HepG2 (cell line): ENCODE results near the gene CLDN20. TPM values are rescaled to one million over a fixed set of nuclear protein-coding genes. Genes with fewer than 3 reads are reported as not detected.

ENCODE experiments used
- ATAC-seq: fragments of 200-7000 bp; cut with Tn5 transposase; 3 replicates; pipeline ENCODE4 v1.9.1; 2020; ENCODE audit warnings: mild to moderate bottlenecking, moderate library complexity
- BruUV-seq: library from RNA; stranded (reverse); fragments of 400-500 nt; replicated peaks from 2 replicates; lab custom pipeline; 2021; lab: Mats Ljungman, UMichigan
- CTCF ChIA-PET: fragments of 300-600 bp; formaldehyde crosslinking; extraction: SDS; loops from one replicate; lab custom pipeline; 2021; ENCODE audit warnings: low total read pairs, inconsistent platforms, low intra/inter-chr PET ratio; lab: Yijun Ruan, JAX
- POLR2A ChIA-PET: fragments of 350-600 bp; sonication (Branson Sonifier 250); formaldehyde crosslinking; loops from one replicate; lab custom pipeline; 2020; ENCODE audit warnings: antibody characterized with exemption, inconsistent platforms; lab: Yijun Ruan, JAX
- DNase-seq: peaks from one replicate; pipeline ENCODE4 v3.0.0-alpha.2; 2015; ENCODE audit warnings: low spot score
- FAIRE-seq: peaks from 3 replicates; lab custom pipeline; 2011; peaks lifted over from hg19 to GRCh38; lab: Jason Lieb, UNC
- H2AFZ ChIP-seq: one replicate; pipeline ENCODE4 v1.6.1; 2011; ENCODE audit warnings: low read length, inconsistent platforms
- H3K27ac ChIP-seq: fragments of 300-600 bp; 3 replicates; pipeline ENCODE4 v1.8.0; 2011; ENCODE audit warnings: mixed run types, mild to moderate bottlenecking, mixed read lengths, low read length, inconsistent platforms; ENCODE audit not compliant: insufficient read depth; ENCODE audit errors: extremely low read length
- H3K27me3 ChIP-seq, 2 experiments: fragments of 200-600 bp in 1 of 2; 2 replicates in 1 of 2; 3 replicates in 1 of 2; pipeline versions ENCODE4 v1.6.0 to v1.8.0; 2011; ENCODE audit warnings: low read length in 2 of 2, mild to moderate bottlenecking in 2 of 2, moderate library complexity in 2 of 2, inconsistent platforms in 1 of 2; ENCODE audit not compliant: insufficient read depth in 2 of 2, control insufficient read depth in 1 of 2
- H3K36me3 ChIP-seq, 2 experiments: fragments of 200-600 bp in 1 of 2; replicated peaks in 1 of 2; 2 replicates in 1 of 2; 3 replicates in 1 of 2; pipeline versions ENCODE4 v1.5.1 to v1.8.0; 2011; ENCODE audit warnings: low read length in 2 of 2, inconsistent platforms in 1 of 2; ENCODE audit not compliant: insufficient read depth in 2 of 2, control insufficient read depth in 1 of 2
- H3K4me1 ChIP-seq: 2 replicates; pipeline ENCODE4 v1.5.1; 2012; ENCODE audit warnings: low read length, inconsistent platforms; ENCODE audit not compliant: insufficient read depth
- H3K4me2 ChIP-seq: 2 replicates; pipeline ENCODE4 v1.6.0; 2011; ENCODE audit warnings: low read depth, low read length, inconsistent platforms
- H3K4me3 ChIP-seq, 3 experiments: fragments of 200-600 bp in 1 of 3; sonication (generic), shearing (Covaris generic) in 1 of 3; replicated peaks in 1 of 3; 2 replicates each; pipeline ENCODE4 v1.5.1; 2011 to 2016; ENCODE audit warnings: low read length in 3 of 3, inconsistent platforms in 2 of 3, low read depth in 2 of 3, mild to moderate bottlenecking in 2 of 3, control low read depth in 1 of 3, mixed read lengths in 1 of 3; ENCODE audit not compliant: insufficient read depth in 1 of 3
- H3K79me2 ChIP-seq: one replicate; pipeline ENCODE4 v1.6.1; 2011; ENCODE audit warnings: low read length, inconsistent platforms; ENCODE audit not compliant: insufficient read depth
- H3K9ac ChIP-seq: 2 replicates; pipeline ENCODE4 v1.6.0; 2011; ENCODE audit warnings: mild to moderate bottlenecking, low read depth, low read length, inconsistent platforms; ENCODE audit not compliant: insufficient read depth
- H3K9me3 ChIP-seq: 2 replicates; pipeline ENCODE4 v1.5.1; 2012; ENCODE audit warnings: mild to moderate bottlenecking, low read length
- H4K20me1 ChIP-seq: 2 replicates; pipeline ENCODE4 v1.6.0; 2011; ENCODE audit warnings: inconsistent platforms, mild to moderate bottlenecking, low read length, moderate library complexity; ENCODE audit not compliant: insufficient read depth
- ARID2 ChIP-seq: sonication (generic); formaldehyde crosslinking; IDR thresholded peaks from 2 replicates; pipeline ENCODE4 v1.8.1; 2022; ENCODE audit warnings: mild to moderate bottlenecking, missing genetic modification reagents, borderline replicate concordance
- ETV5 ChIP-seq: IDR thresholded peaks from 2 replicates; pipeline ENCODE4 v1.6.1; 2018; ENCODE audit warnings: missing biosample characterization, missing genetic modification reagents, inconsistent platforms, borderline replicate concordance
- KLF16 ChIP-seq, 2 experiments: sonication (generic) in 1 of 2; formaldehyde crosslinking in 1 of 2; IDR thresholded peaks; 2 replicates each; pipeline versions ENCODE4 v1.6.1 to v1.8.0; 2016 to 2023; ENCODE audit warnings: missing genetic modification reagents in 2 of 2, missing compliant biosample characterization in 1 of 2
- TEAD3 ChIP-seq: optimal IDR thresholded peaks from 2 replicates; pipeline ENCODE3; 2016; ENCODE audit warnings: borderline replicate concordance
- TMF1 ChIP-seq: sonication (generic); formaldehyde crosslinking; IDR thresholded peaks from 2 replicates; pipeline ENCODE4 v1.8.1; 2022; ENCODE audit warnings: low read depth, missing genetic modification reagents
- WIZ ChIP-seq: sonication (generic); formaldehyde crosslinking; IDR thresholded peaks from 2 replicates; pipeline ENCODE4 v1.5.1; 2020; ENCODE audit warnings: mild to moderate bottlenecking, missing genetic modification reagents
- ZFX ChIP-seq: sonication (generic); formaldehyde crosslinking; IDR thresholded peaks from 2 replicates; pipeline ENCODE4 v1.4.0; 2020; ENCODE audit warnings: mild to moderate bottlenecking, low read depth, missing genetic modification reagents, moderate library complexity
- ZNF121 ChIP-seq: sonication (generic); formaldehyde crosslinking; IDR thresholded peaks from 2 replicates; pipeline ENCODE4 v1.5.0; 2020; ENCODE audit warnings: mild to moderate bottlenecking, missing genetic modification reagents
- ZNF17 ChIP-seq: sonication (generic); formaldehyde crosslinking; IDR thresholded peaks from 2 replicates; pipeline ENCODE4 v1.5.0; 2020; ENCODE audit warnings: mild to moderate bottlenecking, missing genetic modification reagents
- ZNF549 ChIP-seq: sonication (generic); formaldehyde crosslinking; IDR thresholded peaks from 2 replicates; pipeline ENCODE4 v1.5.0; 2020; ENCODE audit warnings: missing genetic modification reagents
- ZNF747 ChIP-seq: sonication (generic); formaldehyde crosslinking; IDR thresholded peaks from 2 replicates; pipeline ENCODE4 v1.8.1; 2023; ENCODE audit warnings: missing genetic modification reagents, mild to moderate bottlenecking, borderline replicate concordance
- ZNF761 ChIP-seq: sonication (generic); formaldehyde crosslinking; conservative IDR thresholded peaks from 2 replicates; pipeline ENCODE4 v1.4.0; 2020; ENCODE audit warnings: mild to moderate bottlenecking, missing genetic modification reagents
- ZNF775 ChIP-seq: sonication (generic); formaldehyde crosslinking; IDR thresholded peaks from 2 replicates; pipeline ENCODE4 v1.4.0; 2020; ENCODE audit warnings: missing genetic modification reagents, mild to moderate bottlenecking, moderate library complexity, borderline replicate concordance
- WGBS: methylation state at CpG from one replicate; pipeline ENCODE4 v1.1.6; 2017; ENCODE audit warnings: low lambda C conversion rate; 5-methylcytosine and 5-hydroxymethylcytosine counted together
- in situ Hi-C: cut with HindIII; loops from 2 replicates; pipeline ENCODE4 v1.10.0; 2017; ENCODE audit warnings: low pct_unique_long_range_greater_than_20kb; ENCODE audit not compliant: extremely low pct_ligation_motif_present
- intact Hi-C: fragments of 100-400 bp; cut with micrococcal nuclease; formaldehyde crosslinking; loops from one replicate; pipeline ENCODE4 v1.10.0; 2022; ENCODE audit not compliant: unreplicated experiment
- polyA plus RNA-seq, 8 experiments: library from polyadenylated mRNA; depleted of rRNA in 3 of 8; stranded (reverse) in 7 of 8; unstranded in 1 of 8; fragments of >200 nt; fragmentation: Illumina TruSeq in 4 of 8; extraction: Trizol in 4 of 8; gene quantifications; 2 replicates each; pipeline versions ENCODE4 v1.2.1 to v1.2.3, GENCODE V29; 2011 to 2016; ENCODE audit warnings: low read depth in 4 of 8, missing spikeins in 1 of 8, mixed read lengths in 1 of 8; ENCODE audit not compliant: insufficient read depth in 1 of 8
- total RNA-seq, 5 experiments: library from RNA; depleted of rRNA; stranded (reverse); fragments of >200 nt; fragmentation: Illumina TruSeq; extraction: Trizol; gene quantifications; 2 replicates each; pipeline ENCODE4 v1.2.3, GENCODE V29; 2016; ENCODE audit warnings: low read depth in 1 of 5
- TF ChIP-seq, protein P1 (sequence below): sonication (generic); formaldehyde crosslinking; IDR thresholded peaks from 2 replicates; pipeline ENCODE4 v1.5.0; 2020; ENCODE audit warnings: mild to moderate bottlenecking, missing genetic modification reagents
- TF ChIP-seq, protein P2 (sequence below): sonication (generic); formaldehyde crosslinking; IDR thresholded peaks from 2 replicates; pipeline ENCODE4 v1.5.0; 2020; ENCODE audit warnings: missing genetic modification reagents, mild to moderate bottlenecking, borderline replicate concordance
- TF ChIP-seq, protein P3 (sequence below): sonication (generic); formaldehyde crosslinking; IDR thresholded peaks from 2 replicates; pipeline ENCODE4 v1.5.1; 2020; ENCODE audit warnings: mild to moderate bottlenecking, missing genetic modification reagents, moderate library complexity
- TF ChIP-seq, protein P4 (sequence below): sonication (generic); formaldehyde crosslinking; IDR thresholded peaks from 2 replicates; pipeline ENCODE4 v1.4.0; 2020; ENCODE audit warnings: missing genetic modification reagents

CLDN20 gene
- total and polyA plus RNA-seq, 2 of the 13 experiments (the other 11 are each of a cell fraction or from before 2014, with no cell fraction given), result not detected

DNA sequence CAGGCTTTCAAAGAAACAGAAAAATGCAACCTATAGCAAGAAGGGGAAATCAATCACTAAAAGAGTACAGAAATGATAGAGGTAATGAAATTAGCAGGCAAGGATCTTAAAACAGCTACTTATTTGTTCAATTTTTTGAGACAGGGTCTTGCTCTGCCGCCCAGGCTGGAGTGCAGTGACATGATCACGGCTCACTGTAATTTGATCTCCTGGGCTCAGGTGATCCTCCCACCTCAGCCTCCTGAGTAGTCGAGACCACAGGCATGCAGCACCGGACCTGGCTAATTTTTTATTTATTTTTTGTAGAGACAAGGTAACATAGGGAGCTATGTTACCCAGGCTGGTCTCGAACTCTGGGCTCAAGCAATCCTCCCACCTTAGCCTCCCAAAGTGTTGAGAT lies 28.9 kb downstream of the CLDN20 start:
- H2AFZ ChIP-seq, result no peak overlapping the region
- no TSS peak for BruUV-seq
- FAIRE-seq, result no peak
- H3K4me2 ChIP-seq, result no peak overlapping the region
- peaks cover 15% of the 10 kb centered on the region for H3K79me2 ChIP-seq
- ChIA-PET POLR2A (no interaction called here), CTCF (no interaction called here)
- in situ Hi-C loops (no loop called here), intact Hi-C loops (loop anchor here (2.0 kb wide), 1 partner anchor 418 kb away; no protein-coding TSS in a partner anchor)
- ATAC-seq, result no peak
- H3K4me3 ChIP-seq, result no peak overlapping the region
- no peaks in the 10 kb centered on the region for H4K20me1 ChIP-seq
- no peaks in the 10 kb centered on the region for H3K4me1 ChIP-seq
- no peak for DNase-seq
- H3K27me3 ChIP-seq, result no peaks in the 10 kb centered on the region
- H3K9ac ChIP-seq, result no peak overlapping the region
- H3K9me3 ChIP-seq, result no peaks in the 10 kb centered on the region
- no peak overlapping the region for H3K27ac ChIP-seq
- 93% methylated on average over 5 of the region's 5 CpGs for WGBS
- H3K36me3 ChIP-seq, result peaks cover 32 to 87% of the 10 kb centered on the region in 2 experiments
- TF ChIP-seq, protein P1, sequence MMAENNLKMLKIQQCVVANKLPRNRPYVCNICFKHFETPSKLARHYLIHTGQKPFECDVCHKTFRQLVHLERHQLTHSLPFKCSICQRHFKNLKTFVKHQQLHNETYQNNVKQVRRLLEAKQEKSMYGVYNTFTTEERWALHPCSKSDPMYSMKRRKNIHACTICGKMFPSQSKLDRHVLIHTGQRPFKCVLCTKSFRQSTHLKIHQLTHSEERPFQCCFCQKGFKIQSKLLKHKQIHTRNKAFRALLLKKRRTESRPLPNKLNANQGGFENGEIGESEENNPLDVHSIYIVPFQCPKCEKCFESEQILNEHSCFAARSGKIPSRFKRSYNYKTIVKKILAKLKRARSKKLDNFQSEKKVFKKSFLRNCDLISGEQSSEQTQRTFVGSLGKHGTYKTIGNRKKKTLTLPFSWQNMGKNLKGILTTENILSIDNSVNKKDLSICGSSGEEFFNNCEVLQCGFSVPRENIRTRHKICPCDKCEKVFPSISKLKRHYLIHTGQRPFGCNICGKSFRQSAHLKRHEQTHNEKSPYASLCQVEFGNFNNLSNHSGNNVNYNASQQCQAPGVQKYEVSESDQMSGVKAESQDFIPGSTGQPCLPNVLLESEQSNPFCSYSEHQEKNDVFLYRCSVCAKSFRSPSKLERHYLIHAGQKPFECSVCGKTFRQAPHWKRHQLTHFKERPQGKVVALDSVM (CRISPR knock-in tag), result peak; percentile 35; the same call in 1 of the 2 replicates
- TF ChIP-seq KLF16 (CRISPR knock-in tag; IDR thresholded peaks at IDR 0.05), result no peak
- no peak for TF ChIP-seq ZNF747 (CRISPR knock-in tag)
- TF ChIP-seq, protein P2, sequence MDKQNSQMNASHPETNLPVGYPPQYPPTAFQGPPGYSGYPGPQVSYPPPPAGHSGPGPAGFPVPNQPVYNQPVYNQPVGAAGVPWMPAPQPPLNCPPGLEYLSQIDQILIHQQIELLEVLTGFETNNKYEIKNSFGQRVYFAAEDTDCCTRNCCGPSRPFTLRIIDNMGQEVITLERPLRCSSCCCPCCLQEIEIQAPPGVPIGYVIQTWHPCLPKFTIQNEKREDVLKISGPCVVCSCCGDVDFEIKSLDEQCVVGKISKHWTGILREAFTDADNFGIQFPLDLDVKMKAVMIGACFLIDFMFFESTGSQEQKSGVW (CRISPR knock-in tag), result no peak
- TF ChIP-seq TMF1 (CRISPR knock-in tag), result no peak
- TF ChIP-seq ZNF775 (CRISPR knock-in tag), result no peak
- TF ChIP-seq ZNF549, result no peak
- TF ChIP-seq, protein P3, sequence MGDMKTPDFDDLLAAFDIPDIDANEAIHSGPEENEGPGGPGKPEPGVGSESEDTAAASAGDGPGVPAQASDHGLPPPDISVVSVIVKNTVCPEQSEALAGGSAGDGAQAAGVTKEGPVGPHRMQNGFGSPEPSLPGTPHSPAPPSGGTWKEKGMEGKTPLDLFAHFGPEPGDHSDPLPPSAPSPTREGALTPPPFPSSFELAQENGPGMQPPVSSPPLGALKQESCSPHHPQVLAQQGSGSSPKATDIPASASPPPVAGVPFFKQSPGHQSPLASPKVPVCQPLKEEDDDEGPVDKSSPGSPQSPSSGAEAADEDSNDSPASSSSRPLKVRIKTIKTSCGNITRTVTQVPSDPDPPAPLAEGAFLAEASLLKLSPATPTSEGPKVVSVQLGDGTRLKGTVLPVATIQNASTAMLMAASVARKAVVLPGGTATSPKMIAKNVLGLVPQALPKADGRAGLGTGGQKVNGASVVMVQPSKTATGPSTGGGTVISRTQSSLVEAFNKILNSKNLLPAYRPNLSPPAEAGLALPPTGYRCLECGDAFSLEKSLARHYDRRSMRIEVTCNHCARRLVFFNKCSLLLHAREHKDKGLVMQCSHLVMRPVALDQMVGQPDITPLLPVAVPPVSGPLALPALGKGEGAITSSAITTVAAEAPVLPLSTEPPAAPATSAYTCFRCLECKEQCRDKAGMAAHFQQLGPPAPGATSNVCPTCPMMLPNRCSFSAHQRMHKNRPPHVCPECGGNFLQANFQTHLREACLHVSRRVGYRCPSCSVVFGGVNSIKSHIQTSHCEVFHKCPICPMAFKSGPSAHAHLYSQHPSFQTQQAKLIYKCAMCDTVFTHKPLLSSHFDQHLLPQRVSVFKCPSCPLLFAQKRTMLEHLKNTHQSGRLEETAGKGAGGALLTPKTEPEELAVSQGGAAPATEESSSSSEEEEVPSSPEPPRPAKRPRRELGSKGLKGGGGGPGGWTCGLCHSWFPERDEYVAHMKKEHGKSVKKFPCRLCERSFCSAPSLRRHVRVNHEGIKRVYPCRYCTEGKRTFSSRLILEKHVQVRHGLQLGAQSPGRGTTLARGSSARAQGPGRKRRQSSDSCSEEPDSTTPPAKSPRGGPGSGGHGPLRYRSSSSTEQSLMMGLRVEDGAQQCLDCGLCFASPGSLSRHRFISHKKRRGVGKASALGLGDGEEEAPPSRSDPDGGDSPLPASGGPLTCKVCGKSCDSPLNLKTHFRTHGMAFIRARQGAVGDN (CRISPR knock-in tag), result no peak
- TF ChIP-seq WIZ (CRISPR knock-in tag), result no peak
- TF ChIP-seq TEAD3 (CRISPR knock-in tag), result no peak
- TF ChIP-seq, protein P4, sequence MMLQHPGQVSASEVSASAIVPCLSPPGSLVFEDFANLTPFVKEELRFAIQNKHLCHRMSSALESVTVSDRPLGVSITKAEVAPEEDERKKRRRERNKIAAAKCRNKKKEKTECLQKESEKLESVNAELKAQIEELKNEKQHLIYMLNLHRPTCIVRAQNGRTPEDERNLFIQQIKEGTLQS (CRISPR knock-in tag), result no peak
- TF ChIP-seq ZNF761 (CRISPR knock-in tag), result no peak
- TF ChIP-seq ZFX, result no peak
- TF ChIP-seq ZNF17 (CRISPR knock-in tag), result no peak
- no peak for TF ChIP-seq ETV5 (CRISPR knock-in tag)
- no peak for TF ChIP-seq ARID2 (CRISPR knock-in tag)
- TF ChIP-seq ZNF121 (CRISPR knock-in tag), result peak; percentile 52
